GM06990 (cell line): ENCODE measurements around the gene MED20.
A peak's percentile ranks its signal among the peaks of the same experiment; 100 is the strongest.

ENCODE experiments used
- DNase-seq: peaks from one replicate; pipeline ENCODE4 v3.0.0-alpha.2; 2011; ENCODE audit not compliant: insufficient read length; ENCODE audit errors: extremely low read depth
- H3K27me3 ChIP-seq: replicated peaks from 2 replicates; pipeline ENCODE4 v1.6.0; 2011; ENCODE audit warnings: low read length; ENCODE audit not compliant: control insufficient read depth, insufficient read depth
- H3K36me3 ChIP-seq: 2 replicates; pipeline ENCODE4 v1.5.1; 2011; ENCODE audit warnings: low read length; ENCODE audit not compliant: control insufficient read depth, insufficient read depth
- H3K4me3 ChIP-seq: replicated peaks from 2 replicates; pipeline ENCODE4 v1.5.1; 2011; ENCODE audit warnings: low read depth, mild to moderate bottlenecking, control low read depth, low read length
- TF ChIP-seq, protein P1 (sequence below): IDR thresholded peaks from 2 replicates; pipeline ENCODE4 v1.5.1; 2011; ENCODE audit warnings: low read length, control low read depth, mild to moderate bottlenecking, inconsistent platforms; ENCODE audit not compliant: insufficient read depth, poor library complexity, severe bottlenecking

The MED20 gene, protein sequence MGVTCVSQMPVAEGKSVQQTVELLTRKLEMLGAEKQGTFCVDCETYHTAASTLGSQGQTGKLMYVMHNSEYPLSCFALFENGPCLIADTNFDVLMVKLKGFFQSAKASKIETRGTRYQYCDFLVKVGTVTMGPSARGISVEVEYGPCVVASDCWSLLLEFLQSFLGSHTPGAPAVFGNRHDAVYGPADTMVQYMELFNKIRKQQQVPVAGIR

DNA sequence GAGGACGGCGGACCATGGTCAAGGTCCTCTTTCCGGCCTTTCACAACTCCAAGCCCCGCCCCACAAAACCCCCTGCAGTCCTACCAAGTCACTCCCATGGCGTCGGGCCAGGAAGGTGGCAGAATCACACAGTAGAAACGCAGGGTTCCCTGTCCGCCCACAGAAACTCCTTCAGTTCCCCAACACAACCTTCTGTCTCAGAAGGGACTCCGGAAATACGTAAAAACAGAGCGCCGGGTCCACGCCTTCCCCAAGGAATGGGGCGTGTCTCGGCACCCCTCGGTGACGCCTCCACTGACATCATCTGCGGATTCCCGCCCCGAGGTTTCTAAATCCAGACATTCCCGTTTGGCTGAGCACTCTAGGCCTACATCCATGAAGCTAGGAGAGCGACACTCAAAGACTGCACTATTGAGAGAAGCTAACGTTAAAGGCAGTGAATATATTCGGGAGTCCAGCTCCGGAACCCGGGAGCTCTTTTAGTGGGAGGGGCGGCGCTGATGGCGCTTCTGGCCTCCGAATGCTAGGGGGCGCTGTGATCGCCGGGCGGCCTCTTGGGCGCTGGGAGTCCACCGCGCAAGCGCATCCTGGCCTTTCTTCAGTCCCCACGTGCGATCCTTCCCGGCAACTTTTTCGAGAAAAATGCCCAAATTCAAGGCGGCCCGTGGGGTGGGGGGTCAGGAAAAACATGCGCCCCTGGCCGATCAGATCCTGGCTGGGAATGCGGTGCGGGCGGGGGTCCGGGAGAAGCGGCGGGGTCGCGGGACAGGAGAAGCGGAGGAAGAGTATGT lies at the start of gene MED20, which contains the start of gene BYSL:
Gene MED20, minus strand, starts transcription at position 219 of the 791 bp plus-strand sequence. Its CDS starts 121 bp downstream, at position 98.
Gene BYSL, plus strand, starts transcription at position 579 of the 791 bp plus-strand sequence. Its CDS starts 64 bp downstream, at position 643.
- DNase-seq: peak; percentile 89
- Histone ChIP-seq H3K27me3 (no peaks in the 10 kb centered on the region), H3K4me3 (peak within 1 kb of the TSS; percentile 83), H3K36me3 (peaks cover 11% of the 10 kb centered on the region)
- TF ChIP-seq, protein P1, sequence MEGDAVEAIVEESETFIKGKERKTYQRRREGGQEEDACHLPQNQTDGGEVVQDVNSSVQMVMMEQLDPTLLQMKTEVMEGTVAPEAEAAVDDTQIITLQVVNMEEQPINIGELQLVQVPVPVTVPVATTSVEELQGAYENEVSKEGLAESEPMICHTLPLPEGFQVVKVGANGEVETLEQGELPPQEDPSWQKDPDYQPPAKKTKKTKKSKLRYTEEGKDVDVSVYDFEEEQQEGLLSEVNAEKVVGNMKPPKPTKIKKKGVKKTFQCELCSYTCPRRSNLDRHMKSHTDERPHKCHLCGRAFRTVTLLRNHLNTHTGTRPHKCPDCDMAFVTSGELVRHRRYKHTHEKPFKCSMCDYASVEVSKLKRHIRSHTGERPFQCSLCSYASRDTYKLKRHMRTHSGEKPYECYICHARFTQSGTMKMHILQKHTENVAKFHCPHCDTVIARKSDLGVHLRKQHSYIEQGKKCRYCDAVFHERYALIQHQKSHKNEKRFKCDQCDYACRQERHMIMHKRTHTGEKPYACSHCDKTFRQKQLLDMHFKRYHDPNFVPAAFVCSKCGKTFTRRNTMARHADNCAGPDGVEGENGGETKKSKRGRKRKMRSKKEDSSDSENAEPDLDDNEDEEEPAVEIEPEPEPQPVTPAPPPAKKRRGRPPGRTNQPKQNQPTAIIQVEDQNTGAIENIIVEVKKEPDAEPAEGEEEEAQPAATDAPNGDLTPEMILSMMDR: peak; percentile 95

DNA sequence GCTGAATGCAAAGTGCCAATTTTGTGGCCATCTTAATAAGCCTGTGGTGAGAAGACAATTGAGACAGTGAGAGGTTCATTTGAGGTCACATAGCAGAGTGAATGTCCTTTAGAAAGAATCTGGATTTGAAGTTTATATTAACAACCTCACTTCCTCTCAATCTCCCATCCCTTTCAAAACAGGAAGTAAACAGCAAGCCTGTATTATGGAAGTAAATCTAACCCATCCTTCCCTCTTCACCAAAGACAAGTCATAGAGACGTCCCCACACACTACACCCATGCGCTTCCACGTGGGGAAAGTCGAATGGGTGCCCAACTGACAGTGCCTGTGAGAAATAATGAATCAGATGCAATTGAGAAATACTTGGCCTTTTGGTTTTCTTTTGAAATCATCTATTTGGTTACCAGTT lies 49.5 kb upstream of the MED20 start:
- H3K27me3 ChIP-seq: no peaks in the 10 kb centered on the region
- no peak for DNase-seq
- H3K4me3 ChIP-seq: no peak overlapping the region
- no peaks in the 10 kb centered on the region for H3K36me3 ChIP-seq
- TF ChIP-seq, protein P1: no peak

DNA sequence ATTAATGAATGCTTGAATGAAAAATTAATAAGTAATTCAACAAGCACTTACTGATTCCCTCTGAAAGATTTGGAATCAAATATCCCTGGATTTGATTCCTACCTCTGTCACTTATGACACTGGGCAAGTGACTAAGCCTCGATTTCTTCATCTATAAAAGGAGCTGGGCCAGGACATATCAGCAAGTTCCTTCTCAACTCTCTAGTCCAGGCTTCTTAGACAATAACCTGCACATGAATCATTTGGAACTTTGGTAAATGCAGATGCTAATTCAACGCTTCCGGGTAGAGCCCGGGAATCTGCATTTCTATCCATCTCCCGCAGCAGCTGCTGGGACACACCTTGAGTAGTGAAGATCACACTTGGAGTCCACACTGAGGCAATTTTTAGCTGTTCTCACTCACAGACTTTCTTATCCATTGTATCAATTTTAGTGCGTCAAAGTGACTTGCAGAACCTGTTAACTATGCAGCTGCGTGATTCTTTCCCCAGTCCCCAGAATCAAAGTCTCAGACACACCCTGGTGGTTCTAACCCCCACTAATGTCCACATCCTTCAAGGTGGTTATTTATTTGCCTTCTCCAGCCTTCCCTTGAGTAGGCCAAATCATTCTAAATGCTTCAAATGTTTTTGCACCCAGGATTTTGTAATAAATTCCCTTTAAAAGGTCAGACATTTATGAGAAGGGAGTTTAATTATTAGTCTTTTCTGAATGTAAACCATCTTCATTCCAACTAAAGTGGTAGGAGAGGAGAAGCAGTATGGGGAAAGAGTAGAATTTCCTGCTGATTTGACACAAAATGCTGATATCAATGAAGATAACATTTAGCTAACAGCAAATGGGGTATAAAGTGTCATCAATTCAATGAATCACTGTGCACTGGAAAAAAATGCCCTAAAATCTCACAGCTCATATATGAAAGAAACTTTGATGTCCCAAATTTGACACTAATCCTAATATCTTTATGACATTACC lies 46.7 kb upstream of the MED20 start:
- no peak for DNase-seq
- TF ChIP-seq, protein P1: no peak
- H3K27me3 ChIP-seq: no peaks in the 10 kb centered on the region
- no peaks in the 10 kb centered on the region for H3K36me3 ChIP-seq
- H3K4me3 ChIP-seq: no peak overlapping the region

- DNase-seq: no peak
- no peaks in the 10 kb centered on the region for H3K36me3 ChIP-seq
- no peaks in the 10 kb centered on the region for H3K27me3 ChIP-seq
- TF ChIP-seq, protein P1: no peak
- no peak overlapping the region for H3K4me3 ChIP-seq
Observed at GRCh38 chr6:41966961-41967311, 46.0 kb upstream of the MED20 start.

GRCh38 chr6:41966214-41966920 lies 45.4 kb upstream of the MED20 start:
- Histone ChIP-seq H3K36me3 (no peaks in the 10 kb centered on the region), H3K27me3 (no peaks in the 10 kb centered on the region), H3K4me3 (no peak overlapping the region)
- no peak for DNase-seq
- TF ChIP-seq, protein P1: no peak
